T-helper 2 cell treated with Interferon-gamma antibody and Interleukin-4, amounts not matched to agents 5 μg/mL and 100 μg/mL, for 36 hours (primary cell): ENCODE measurements around the gene IQGAP1.
"Not testable (repeated sequence)": the region's sequence is repeated elsewhere in the genome, so short reads cannot be mapped to it uniquely, and the experiment has no call there.

Experiments
- DNase-seq: peaks from one replicate; pipeline ENCODE4 v3.0.0; 2021; ENCODE audit warnings: low spot score
- H3K27ac Mint-ChIP-seq: one replicate; pipeline ENCODE4 v1.8.0; 2021; ENCODE audit warnings: mild to moderate bottlenecking, mixed read lengths
- H3K27me3 Mint-ChIP-seq: one replicate; pipeline ENCODE4 v1.8.0; 2021; ENCODE audit warnings: low read depth, mixed read lengths
- H3K36me3 Mint-ChIP-seq: one replicate; pipeline ENCODE4 v1.8.0; 2021; ENCODE audit warnings: low read depth, mixed read lengths
- H3K4me1 Mint-ChIP-seq: one replicate; pipeline ENCODE4 v1.8.0; 2021; ENCODE audit warnings: low read depth, mixed read lengths
- H3K4me3 Mint-ChIP-seq: one replicate; pipeline ENCODE4 v1.8.0; 2022; ENCODE audit warnings: mild to moderate bottlenecking, moderate library complexity, mixed read lengths
- H3K9me3 Mint-ChIP-seq: one replicate; pipeline ENCODE4 v1.8.0; 2021; ENCODE audit warnings: mixed read lengths

The IQGAP1 gene

GRCh38 chr15:90407871-90408317, 19.9 kb downstream of the IQGAP1 start:
- Mint-ChIP-seq H3K36me3 (peaks cover 34% of the 10 kb centered on the region), H3K4me1 (peaks cover 53% of the 10 kb centered on the region), H3K9me3 (peaks cover 4% of the 10 kb centered on the region), H3K4me3 (peak overlapping the region; percentile 43), H3K27me3 (no peaks in the 10 kb centered on the region), H3K27ac (peak overlapping the region; percentile 75)
- DNase-seq = peak; percentile 65

GRCh38 chr15:90408657-90409056, 20.6 kb downstream of the IQGAP1 start:
- H3K36me3 Mint-ChIP-seq = peaks cover 32% of the 10 kb centered on the region
- H3K4me3 Mint-ChIP-seq = no peak overlapping the region
- H3K27ac Mint-ChIP-seq = no peak overlapping the region
- peaks cover 4% of the 10 kb centered on the region for H3K9me3 Mint-ChIP-seq
- H3K4me1 Mint-ChIP-seq = peaks cover 59% of the 10 kb centered on the region
- no peak for DNase-seq
- no peaks in the 10 kb centered on the region for H3K27me3 Mint-ChIP-seq

GRCh38 chr15:90409587-90409986, 21.5 kb downstream of the IQGAP1 start:
- not testable (repeated sequence) for H3K4me3 Mint-ChIP-seq, H3K27me3 Mint-ChIP-seq, H3K9me3 Mint-ChIP-seq, DNase-seq
- Mint-ChIP-seq H3K4me1 (peaks cover 62% of the 10 kb centered on the region), H3K36me3 (peaks cover 26% of the 10 kb centered on the region), H3K27ac (peak overlapping the region; percentile 46)

- H3K4me3 Mint-ChIP-seq, H3K27me3 Mint-ChIP-seq, DNase-seq, H3K9me3 Mint-ChIP-seq, H3K27ac Mint-ChIP-seq: not testable (repeated sequence)
- peaks cover 25% of the 10 kb centered on the region for H3K36me3 Mint-ChIP-seq
- H3K4me1 Mint-ChIP-seq = peaks cover 62% of the 10 kb centered on the region
Measured at GRCh38 chr15:90410316-90410715, 22.3 kb downstream of the IQGAP1 start.

GRCh38 chr15:90411176-90411575, 23.1 kb downstream of the IQGAP1 start:
- Mint-ChIP-seq H3K27ac (peak overlapping the region; percentile 46), H3K36me3 (peaks cover 33% of the 10 kb centered on the region), H3K9me3 (peaks cover 4% of the 10 kb centered on the region), H3K27me3 (no peaks in the 10 kb centered on the region), H3K4me3 (no peak overlapping the region), H3K4me1 (peaks cover 63% of the 10 kb centered on the region)
- DNase-seq = no peak

GRCh38 chr15:90412356-90413194, 24.5 kb downstream of the IQGAP1 start:
- no peak for DNase-seq
- peak overlapping the region; percentile 68 for H3K4me3 Mint-ChIP-seq
- peaks cover 54% of the 10 kb centered on the region for H3K4me1 Mint-ChIP-seq
- H3K36me3 Mint-ChIP-seq = peaks cover 45% of the 10 kb centered on the region
- H3K9me3 Mint-ChIP-seq = peaks cover 4% of the 10 kb centered on the region
- no peaks in the 10 kb centered on the region for H3K27me3 Mint-ChIP-seq
- H3K27ac Mint-ChIP-seq = peak overlapping the region; percentile 73

GRCh38 chr15:90413411-90414379, 25.7 kb downstream of the IQGAP1 start:
- Mint-ChIP-seq H3K36me3 (peaks cover 44% of the 10 kb centered on the region), H3K27ac (peak overlapping the region; percentile 73), H3K4me1 (peaks cover 52% of the 10 kb centered on the region), H3K4me3 (peak overlapping the region; percentile 68), H3K9me3 (peaks cover 4% of the 10 kb centered on the region), H3K27me3 (no peaks in the 10 kb centered on the region)
- DNase-seq = no peak

GRCh38 chr15:90414408-90415028, 26.5 kb downstream of the IQGAP1 start:
- peak; percentile 72 for DNase-seq
- Mint-ChIP-seq H3K27ac (peak overlapping the region; percentile 76), H3K4me3 (peak overlapping the region; percentile 57), H3K9me3 (peaks cover 2% of the 10 kb centered on the region), H3K36me3 (peaks cover 40% of the 10 kb centered on the region), H3K4me1 (peaks cover 58% of the 10 kb centered on the region), H3K27me3 (no peaks in the 10 kb centered on the region)

- peaks cover 61% of the 10 kb centered on the region for H3K4me1 Mint-ChIP-seq
- not testable (repeated sequence) for H3K27me3 Mint-ChIP-seq, DNase-seq, H3K27ac Mint-ChIP-seq, H3K9me3 Mint-ChIP-seq, H3K4me3 Mint-ChIP-seq
- peaks cover 29% of the 10 kb centered on the region for H3K36me3 Mint-ChIP-seq
Measured at GRCh38 chr15:90416052-90416451, 28.0 kb downstream of the IQGAP1 start.

GRCh38 chr15:90418627-90419026, 30.6 kb downstream of the IQGAP1 start:
- peak overlapping the region; percentile 75 for H3K27ac Mint-ChIP-seq
- H3K4me1 Mint-ChIP-seq = peaks cover 58% of the 10 kb centered on the region
- DNase-seq = no peak
- H3K4me3 Mint-ChIP-seq = peak overlapping the region; percentile 17
- no peaks in the 10 kb centered on the region for H3K27me3 Mint-ChIP-seq
- peaks cover 28% of the 10 kb centered on the region for H3K36me3 Mint-ChIP-seq
- no peaks in the 10 kb centered on the region for H3K9me3 Mint-ChIP-seq

GRCh38 chr15:90419206-90419605, 31.2 kb downstream of the IQGAP1 start:
- Mint-ChIP-seq H3K36me3 (peaks cover 26% of the 10 kb centered on the region), H3K9me3 (no peaks in the 10 kb centered on the region), H3K27ac (peak overlapping the region; percentile 75), H3K27me3 (no peaks in the 10 kb centered on the region), H3K4me3 (peak overlapping the region; percentile 62), H3K4me1 (peaks cover 55% of the 10 kb centered on the region)
- DNase-seq = no peak

- H3K36me3 Mint-ChIP-seq = peaks cover 24% of the 10 kb centered on the region
- no peaks in the 10 kb centered on the region for H3K9me3 Mint-ChIP-seq
- no peaks in the 10 kb centered on the region for H3K27me3 Mint-ChIP-seq
- peaks cover 50% of the 10 kb centered on the region for H3K4me1 Mint-ChIP-seq
- peak overlapping the region; percentile 62 for H3K4me3 Mint-ChIP-seq
- peak overlapping the region; percentile 75 for H3K27ac Mint-ChIP-seq
- DNase-seq = peak; percentile 71
Measured at GRCh38 chr15:90419738-90420406, 31.8 kb downstream of the IQGAP1 start.

- no peaks in the 10 kb centered on the region for H3K27me3 Mint-ChIP-seq
- H3K4me1 Mint-ChIP-seq = peaks cover 47% of the 10 kb centered on the region
- H3K9me3 Mint-ChIP-seq = no peaks in the 10 kb centered on the region
- peak overlapping the region; percentile 23 for H3K4me3 Mint-ChIP-seq
- H3K36me3 Mint-ChIP-seq = peaks cover 23% of the 10 kb centered on the region
- DNase-seq = no peak
- peak overlapping the region; percentile 75 for H3K27ac Mint-ChIP-seq
Measured at GRCh38 chr15:90420451-90420850, 32.4 kb downstream of the IQGAP1 start.
